T-helper 2 cell treated with Interferon-gamma antibody and Interleukin-4, amounts not matched to agents 100 ng/mL and 5 ng/mL, for 36 hours (primary cell): Measurements from ENCODE around the gene RHOBTB1. TPM values are rescaled to one million over a fixed set of nuclear protein-coding genes. Genes with fewer than 3 reads are reported as not detected.

Experiments
- intact Hi-C: fragments of 100-400 bp; cut with micrococcal nuclease; formaldehyde crosslinking; loops from one replicate; pipeline ENCODE4 v1.15.1; 2023
- total RNA-seq: library from RNA; stranded (reverse); gene quantifications from 2 replicates; pipeline ENCODE4 v1.2.3, GENCODE V29; 2022

RHOBTB1 gene
- total RNA-seq, 1 donor from 2014 or later = not detected

- intact Hi-C loops = loop anchor here (2.0 to 10.0 kb wide), 2 partner anchors 17 to 341 kb away; no protein-coding TSS in a partner anchor
Observed at GRCh38 chr10:60943316-60944057, 498 bp downstream of the RHOBTB1 start.

GRCh38 chr10:60942788-60943315 lies 1.1 kb downstream of the RHOBTB1 start:
- intact Hi-C loops = loop anchor here (10.0 kb wide), 1 partner anchor 342 kb away; no protein-coding TSS in a partner anchor

GRCh38 chr10:60942134-60942787 lies 1.7 kb downstream of the RHOBTB1 start:
- intact Hi-C loops = loop anchor here (10.0 kb wide), 1 partner anchor 343 kb away; no protein-coding TSS in a partner anchor

- intact Hi-C loops = loop anchor here (10.0 kb wide), 1 partner anchor 344 kb away; no protein-coding TSS in a partner anchor
Observed at GRCh38 chr10:60940446-60940845, 3.5 kb downstream of the RHOBTB1 start.

GRCh38 chr10:60937784-60938654 lies 6.0 kb downstream of the RHOBTB1 start:
- intact Hi-C loops = no loop called here

- intact Hi-C loops = no loop called here
Observed at GRCh38 chr10:60937022-60937421, 7.0 kb downstream of the RHOBTB1 start.

- intact Hi-C loops = no loop called here
Observed at GRCh38 chr10:60934215-60935175, 9.5 kb downstream of the RHOBTB1 start.

GRCh38 chr10:60932756-60933155 lies 11.2 kb downstream of the RHOBTB1 start:
- intact Hi-C loops = no loop called here

GRCh38 chr10:60930237-60930636 lies 13.7 kb downstream of the RHOBTB1 start:
- intact Hi-C loops = no loop called here

GRCh38 chr10:60921633-60922032 lies 22.4 kb downstream of the RHOBTB1 start:
- intact Hi-C loops = no loop called here

GRCh38 chr10:60920479-60920878 lies 23.5 kb downstream of the RHOBTB1 start:
- intact Hi-C loops = no loop called here

GRCh38 chr10:60919551-60919950 lies 24.4 kb downstream of the RHOBTB1 start:
- intact Hi-C loops = no loop called here

GRCh38 chr10:60917331-60918280 lies 26.4 kb downstream of the RHOBTB1 start:
- intact Hi-C loops = no loop called here

GRCh38 chr10:60916025-60916424 lies 28.0 kb downstream of the RHOBTB1 start:
- intact Hi-C loops = no loop called here

GRCh38 chr10:60914690-60915141 lies 29.3 kb downstream of the RHOBTB1 start:
- intact Hi-C loops = no loop called here

- intact Hi-C loops = no loop called here
Observed at GRCh38 chr10:60913657-60914056, 30.3 kb downstream of the RHOBTB1 start.

GRCh38 chr10:60913071-60913470 lies 30.9 kb downstream of the RHOBTB1 start:
- intact Hi-C loops = no loop called here

GRCh38 chr10:60911715-60912114 lies 32.3 kb downstream of the RHOBTB1 start:
- intact Hi-C loops = no loop called here

- intact Hi-C loops = no loop called here
Observed at GRCh38 chr10:60911216-60911615, 32.8 kb downstream of the RHOBTB1 start.
